Activated CD4-positive, alpha-beta T cell treated with anti-CD3 and anti-CD28 coated beads, Interleukin-2, amount 10 ng/mL, durations not matched to agents 24 days and 14 days (primary cell): Measurements from ENCODE around the gene HPDL. TPM values are rescaled to one million over a fixed set of nuclear protein-coding genes. Genes with fewer than 3 reads are reported as not detected.
"Not testable (repeated sequence)": the region's sequence is repeated elsewhere in the genome, so short reads cannot be mapped to it uniquely, and the experiment has no call there.

Source experiments
- DNase-seq: peaks from one replicate; pipeline ENCODE4 v3.0.0; 2022
- H3K27ac Mint-ChIP-seq: one replicate; pipeline ENCODE4 v1.8.0; 2022; ENCODE audit warnings: mild to moderate bottlenecking, mixed read lengths
- H3K27me3 Mint-ChIP-seq: one replicate; pipeline ENCODE4 v1.8.0; 2022; ENCODE audit warnings: mixed read lengths
- H3K36me3 Mint-ChIP-seq: one replicate; pipeline ENCODE4 v1.8.0; 2022; ENCODE audit warnings: low read depth, mild to moderate bottlenecking, mixed read lengths
- H3K4me1 Mint-ChIP-seq: one replicate; pipeline ENCODE4 v1.8.0; 2021; ENCODE audit warnings: mixed read lengths
- H3K4me3 Mint-ChIP-seq: one replicate; pipeline ENCODE4 v1.8.0; 2022; ENCODE audit warnings: mild to moderate bottlenecking, moderate library complexity, mixed read lengths
- H3K9me3 Mint-ChIP-seq: one replicate; pipeline ENCODE4 v1.8.0; 2021; ENCODE audit warnings: mixed read lengths
- intact Hi-C: fragments of 100-400 bp; cut with micrococcal nuclease; formaldehyde crosslinking; loops from one replicate; pipeline ENCODE4 v1.15.1; 2023
- total RNA-seq: library from RNA; stranded (reverse); gene quantifications from 2 replicates; pipeline ENCODE4 v1.2.3, GENCODE V29; 2022

Gene HPDL
- total RNA-seq = 39.6 and 39.8 TPM in 2 replicates

DNA sequence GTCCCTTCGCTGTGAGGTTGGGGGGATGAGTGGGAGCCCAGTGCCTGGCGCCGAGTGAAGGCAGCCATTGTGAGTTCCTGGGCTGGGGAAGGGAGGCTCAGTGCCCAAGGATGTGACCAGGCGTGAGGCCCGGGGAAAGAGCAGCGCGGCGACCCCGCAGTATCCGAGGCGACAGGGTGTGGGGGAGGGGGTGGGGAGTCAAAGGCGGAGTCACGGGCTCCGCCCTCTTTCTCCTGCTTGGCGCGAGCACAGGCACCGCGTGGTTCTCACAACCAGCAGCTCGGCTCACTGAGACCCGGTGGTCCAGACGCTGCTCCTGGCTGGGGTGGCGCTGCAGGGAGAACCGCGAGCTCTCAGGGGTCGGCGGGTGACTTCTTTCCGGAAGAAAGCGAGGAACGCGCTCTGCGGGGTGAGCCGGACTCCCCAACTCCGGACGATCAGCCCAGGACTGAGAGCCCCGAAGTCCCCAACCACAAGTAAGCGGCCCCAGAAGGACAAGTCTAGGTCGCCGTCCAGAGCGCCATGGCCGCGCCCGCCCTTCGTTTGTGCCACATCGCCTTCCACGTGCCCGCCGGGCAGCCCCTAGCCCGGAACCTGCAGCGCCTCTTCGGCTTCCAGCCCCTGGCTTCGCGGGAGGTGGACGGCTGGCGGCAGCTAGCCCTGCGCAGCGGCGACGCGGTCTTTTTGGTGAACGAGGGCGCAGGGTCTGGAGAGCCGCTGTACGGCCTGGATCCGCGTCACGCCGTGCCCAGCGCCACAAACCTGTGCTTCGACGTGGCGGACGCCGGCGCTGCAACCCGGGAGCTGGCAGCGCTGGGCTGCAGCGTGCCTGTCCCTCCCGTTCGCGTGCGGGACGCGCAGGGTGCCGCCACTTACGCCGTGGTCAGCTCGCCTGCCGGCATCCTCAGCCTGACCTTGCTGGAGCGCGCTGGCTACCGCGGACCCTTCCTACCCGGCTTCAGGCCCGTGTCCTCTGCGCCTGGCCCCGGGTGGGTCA is at the start of gene HPDL:
Gene HPDL (plus strand): TSS at position 269 of the 997 bp plus-strand sequence. CDS start 254 bp downstream, at position 523.
- DNase-seq = peak; percentile 86
- H3K4me3 Mint-ChIP-seq = peak within 1 kb of the TSS; percentile 86
- intact Hi-C loops = loop anchor here (1.0 to 2.0 kb wide), 3 partner anchors 7 to 22 kb away; partner anchors contain the start of genes MUTYH and TOE1
- H3K27ac Mint-ChIP-seq = peak within 1 kb of the TSS; percentile 79
- no peaks in the 10 kb centered on the region for H3K27me3 Mint-ChIP-seq
- no peaks in the 10 kb centered on the region for H3K9me3 Mint-ChIP-seq
- peaks cover 21% of the 10 kb centered on the region for H3K36me3 Mint-ChIP-seq
- peaks cover 23% of the 10 kb centered on the region for H3K4me1 Mint-ChIP-seq

DNA sequence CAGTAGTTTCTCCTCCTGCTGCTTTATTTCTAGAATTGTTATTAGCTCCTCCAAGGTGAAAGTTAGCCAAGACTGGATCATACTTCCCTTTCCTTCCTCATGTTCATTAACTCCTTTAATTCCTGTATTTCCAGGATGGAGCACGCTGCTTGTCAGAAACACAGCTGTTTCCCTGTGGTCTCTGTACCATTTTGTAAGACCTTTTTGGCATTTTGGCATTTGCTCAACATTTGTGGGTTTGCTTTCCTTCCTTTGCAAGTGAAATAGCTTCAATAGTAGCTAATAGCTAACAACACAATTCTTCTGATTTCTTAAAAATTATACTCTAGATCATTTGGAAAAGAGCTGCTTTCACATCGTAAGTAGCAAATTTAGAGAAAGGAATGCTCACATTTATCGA is 44.3 kb upstream of the HPDL start:
- no peak overlapping the region for H3K4me3 Mint-ChIP-seq
- H3K9me3 Mint-ChIP-seq = peaks cover 4% of the 10 kb centered on the region
- no peaks in the 10 kb centered on the region for H3K36me3 Mint-ChIP-seq
- intact Hi-C loops = no loop called here
- no peak for DNase-seq
- H3K4me1 Mint-ChIP-seq = no peaks in the 10 kb centered on the region
- peaks cover 16% of the 10 kb centered on the region for H3K27me3 Mint-ChIP-seq
- H3K27ac Mint-ChIP-seq = no peak overlapping the region

DNA sequence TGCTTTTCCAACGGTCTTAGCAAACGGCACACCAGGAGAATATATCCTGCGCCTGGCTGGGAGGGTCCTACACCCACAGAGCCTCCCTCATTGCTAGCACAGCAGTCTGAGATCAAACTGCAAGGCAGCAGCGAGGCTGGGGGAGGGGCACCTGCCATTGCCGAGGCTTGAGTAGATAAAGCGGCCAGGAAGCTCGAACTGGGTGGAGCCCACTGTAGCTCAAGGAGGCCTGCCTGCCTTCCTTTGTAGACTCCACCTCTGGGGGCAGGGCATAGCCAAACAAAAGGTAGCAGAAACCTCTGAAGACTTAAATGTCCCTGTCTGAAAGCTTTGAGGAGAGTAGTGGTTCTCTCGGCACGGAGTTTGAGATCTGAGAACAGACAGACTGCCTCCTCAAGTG is 41.8 kb upstream of the HPDL start:
- H3K27ac Mint-ChIP-seq, H3K9me3 Mint-ChIP-seq, H3K4me3 Mint-ChIP-seq, DNase-seq, H3K4me1 Mint-ChIP-seq, H3K36me3 Mint-ChIP-seq, intact Hi-C loops: not testable (repeated sequence)
- H3K27me3 Mint-ChIP-seq = peaks cover 11% of the 10 kb centered on the region

DNA sequence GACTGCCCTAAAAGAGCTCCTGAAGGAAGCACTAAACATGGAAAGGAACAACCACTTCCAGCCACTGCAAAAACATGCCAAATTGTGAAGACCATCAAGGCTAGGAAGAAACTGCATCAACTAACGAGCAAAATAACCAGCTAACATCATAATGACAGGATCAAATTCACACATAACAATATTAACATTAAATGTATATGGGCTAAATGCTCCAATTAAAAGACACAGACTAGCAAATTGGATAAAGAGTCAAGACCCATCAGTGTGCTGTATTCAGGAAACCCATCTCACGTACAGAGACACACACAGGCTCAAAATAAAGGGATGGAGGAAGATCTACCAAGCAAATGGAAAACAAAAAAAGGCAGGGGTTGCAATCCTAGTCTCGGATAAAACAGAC is 40.2 kb upstream of the HPDL start:
- H3K27ac Mint-ChIP-seq, DNase-seq, H3K4me3 Mint-ChIP-seq, H3K36me3 Mint-ChIP-seq, intact Hi-C loops, H3K4me1 Mint-ChIP-seq, H3K9me3 Mint-ChIP-seq: not testable (repeated sequence)
- peaks cover 11% of the 10 kb centered on the region for H3K27me3 Mint-ChIP-seq

DNA sequence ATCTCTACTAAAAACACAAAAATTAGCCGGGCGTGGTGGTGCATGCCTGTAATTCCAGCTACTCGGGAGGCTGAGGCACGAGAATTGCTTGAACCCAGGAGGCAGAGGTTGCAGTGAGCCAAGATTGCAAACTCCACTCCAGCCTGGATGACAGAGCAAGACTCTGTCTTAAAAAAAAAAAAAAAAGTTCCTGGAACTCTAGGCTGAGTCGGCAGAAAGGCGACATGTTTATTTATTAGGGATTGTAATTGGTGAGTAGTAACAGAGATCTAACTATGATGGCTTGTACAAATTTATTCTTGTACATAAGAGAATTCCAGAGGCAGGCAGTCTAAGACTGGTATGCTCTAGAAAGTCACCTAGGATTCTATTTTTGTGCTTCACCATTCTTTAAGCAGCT is 35.7 kb upstream of the HPDL start:
- DNase-seq, H3K27me3 Mint-ChIP-seq, intact Hi-C loops, H3K4me1 Mint-ChIP-seq, H3K36me3 Mint-ChIP-seq, H3K9me3 Mint-ChIP-seq, H3K27ac Mint-ChIP-seq, H3K4me3 Mint-ChIP-seq: not testable (repeated sequence)

DNA sequence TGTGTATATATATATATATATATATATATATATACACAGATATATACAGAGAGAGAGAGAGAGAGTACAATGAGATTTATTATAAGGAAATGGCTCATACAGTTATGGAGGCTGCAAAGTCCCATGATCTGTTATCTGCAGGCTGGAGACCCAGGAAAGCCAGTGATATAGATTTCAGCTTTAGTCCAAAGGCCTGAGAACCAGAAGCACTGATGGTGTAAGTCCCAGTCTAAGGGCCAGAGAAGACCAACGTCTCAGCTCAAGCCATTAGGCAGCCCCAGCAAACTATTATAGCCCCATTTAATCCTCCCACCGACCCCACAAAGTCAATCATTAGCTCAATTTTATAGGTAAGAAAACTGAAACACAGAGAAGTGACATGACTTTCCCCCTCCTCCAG is 35.0 kb upstream of the HPDL start:
- Mint-ChIP-seq H3K27ac (no peak overlapping the region), H3K36me3 (no peaks in the 10 kb centered on the region), H3K27me3 (peaks cover 6% of the 10 kb centered on the region), H3K4me3 (no peak overlapping the region), H3K9me3 (no peaks in the 10 kb centered on the region), H3K4me1 (no peaks in the 10 kb centered on the region)
- no peak for DNase-seq
- intact Hi-C loops = no loop called here

DNA sequence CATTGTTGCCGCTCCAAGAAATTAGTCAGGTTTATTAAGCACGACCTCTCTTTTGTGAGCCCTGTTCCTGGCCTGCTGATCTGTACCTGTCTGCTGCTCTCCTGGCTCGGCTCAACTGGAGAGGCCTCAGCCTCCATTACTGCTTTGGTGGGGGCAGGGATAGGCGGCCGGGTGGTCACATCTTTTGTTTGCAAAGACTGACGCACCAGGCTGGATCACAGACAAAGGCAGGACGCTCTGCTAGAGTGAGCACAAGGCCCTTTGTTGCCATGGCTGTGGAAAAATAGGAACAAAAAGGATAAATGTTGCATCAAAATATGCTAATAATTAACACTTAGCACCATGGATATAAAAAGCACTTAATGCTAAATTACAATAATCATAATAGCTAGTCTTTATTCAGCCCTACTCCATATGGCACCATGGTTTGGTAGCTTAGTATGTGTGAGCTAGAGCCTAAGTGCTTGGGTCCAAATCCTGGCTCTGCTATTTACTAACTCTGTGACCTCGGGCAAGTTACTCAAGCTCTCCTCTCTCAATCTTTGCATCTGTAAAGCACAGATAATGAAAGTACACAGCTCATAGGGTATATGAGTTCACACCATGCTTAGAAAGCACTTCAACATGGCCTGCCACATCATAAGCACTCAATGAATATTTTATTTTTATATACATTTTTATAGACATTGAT is 28.9 kb upstream of the HPDL start:
- Mint-ChIP-seq H3K9me3 (no peaks in the 10 kb centered on the region), H3K36me3 (no peaks in the 10 kb centered on the region), H3K4me1 (peaks cover 9% of the 10 kb centered on the region), H3K4me3 (no peak overlapping the region), H3K27me3 (no peaks in the 10 kb centered on the region), H3K27ac (no peak overlapping the region)
- no peak for DNase-seq
- intact Hi-C loops = no loop called here

DNA sequence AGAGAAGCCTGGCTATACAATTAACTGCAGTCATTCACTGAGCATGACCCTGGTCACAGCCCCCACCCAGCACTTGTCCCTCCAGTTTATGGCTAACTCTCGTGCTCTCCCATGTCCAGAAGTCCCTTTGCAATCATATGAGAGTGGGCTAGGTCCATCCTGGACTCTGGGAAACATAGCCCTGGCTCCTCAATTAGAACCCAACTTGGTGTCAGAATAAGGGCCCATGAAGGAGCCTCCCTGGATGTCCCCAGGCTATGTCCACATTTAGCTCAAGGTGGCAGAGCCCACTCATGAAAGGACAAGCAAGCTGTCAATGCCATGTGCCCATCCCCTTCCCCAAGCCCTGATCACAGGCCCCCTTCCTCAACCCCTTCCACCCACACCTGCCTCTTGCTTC is 27.4 kb upstream of the HPDL start:
- DNase-seq = no peak
- Mint-ChIP-seq H3K4me3 (no peak overlapping the region), H3K27me3 (no peaks in the 10 kb centered on the region), H3K36me3 (no peaks in the 10 kb centered on the region), H3K4me1 (peaks cover 15% of the 10 kb centered on the region), H3K27ac (no peak overlapping the region), H3K9me3 (no peaks in the 10 kb centered on the region)
- intact Hi-C loops = no loop called here

DNA sequence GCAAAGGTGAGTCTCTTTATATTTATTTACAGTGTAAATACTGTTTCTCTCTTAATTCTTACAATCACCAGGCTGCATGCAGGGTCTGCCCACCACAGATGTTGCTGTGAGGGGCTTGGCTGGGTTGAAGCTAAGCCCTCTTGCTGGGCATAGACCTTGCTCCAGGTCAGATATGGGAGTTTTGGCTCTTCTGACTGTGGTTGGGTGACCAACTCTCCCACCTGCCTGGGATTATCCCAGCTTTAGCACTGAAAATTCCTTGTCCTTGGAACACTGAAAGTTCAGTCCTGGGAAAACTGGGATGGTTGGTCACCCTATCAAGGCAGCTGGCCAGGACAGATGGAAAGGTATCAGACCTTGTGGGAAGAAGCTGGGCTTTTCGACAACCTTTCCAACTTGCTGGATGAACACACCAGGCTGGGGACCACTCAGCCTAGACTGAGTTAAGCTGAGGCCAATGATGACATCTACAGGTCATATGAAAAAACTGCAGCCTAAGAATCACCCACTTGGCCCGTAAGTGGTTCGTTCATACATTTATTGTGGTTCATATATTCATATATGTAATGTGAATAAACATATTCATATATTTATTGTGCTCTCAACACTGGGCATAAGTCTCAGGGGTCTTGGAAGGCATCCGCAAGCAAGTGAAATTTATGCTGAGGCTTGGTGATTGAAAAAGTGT is 26.6 kb upstream of the HPDL start:
- Mint-ChIP-seq H3K27ac (no peak overlapping the region), H3K36me3 (no peaks in the 10 kb centered on the region), H3K4me1 (peaks cover 22% of the 10 kb centered on the region), H3K4me3 (no peak overlapping the region), H3K27me3 (no peaks in the 10 kb centered on the region), H3K9me3 (no peaks in the 10 kb centered on the region)
- peak; percentile 80 for DNase-seq
- intact Hi-C loops = loop anchor here (1.0 to 5.0 kb wide), 5 partner anchors 282 to 498 kb away; partner anchors contain the start of genes NASP and PLK3

DNA sequence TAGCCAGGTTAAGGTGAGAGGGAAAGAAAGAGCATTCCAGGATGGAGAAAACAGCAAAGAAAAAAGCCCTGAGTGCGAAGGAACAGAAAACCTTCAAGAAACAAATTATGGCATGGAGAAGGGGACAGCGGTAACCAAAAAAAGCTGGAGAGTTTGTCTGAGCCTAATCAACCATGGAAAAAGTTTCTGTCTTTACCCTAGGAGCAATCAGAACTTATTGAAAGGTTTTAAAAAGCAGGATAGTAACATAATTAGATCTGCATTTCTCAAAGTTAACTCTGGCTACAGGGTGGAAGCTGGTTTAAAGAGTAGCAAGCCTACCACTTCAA is 26.1 kb upstream of the HPDL start:
- H3K36me3 Mint-ChIP-seq = no peaks in the 10 kb centered on the region
- H3K27me3 Mint-ChIP-seq = no peaks in the 10 kb centered on the region
- peaks cover 26% of the 10 kb centered on the region for H3K4me1 Mint-ChIP-seq
- H3K27ac Mint-ChIP-seq = no peak overlapping the region
- no peak overlapping the region for H3K4me3 Mint-ChIP-seq
- DNase-seq = no peak
- H3K9me3 Mint-ChIP-seq = no peaks in the 10 kb centered on the region
- intact Hi-C loops = loop anchor here (1.0 to 5.0 kb wide), 5 partner anchors 282 to 498 kb away; partner anchors contain the start of genes NASP and PLK3

DNA sequence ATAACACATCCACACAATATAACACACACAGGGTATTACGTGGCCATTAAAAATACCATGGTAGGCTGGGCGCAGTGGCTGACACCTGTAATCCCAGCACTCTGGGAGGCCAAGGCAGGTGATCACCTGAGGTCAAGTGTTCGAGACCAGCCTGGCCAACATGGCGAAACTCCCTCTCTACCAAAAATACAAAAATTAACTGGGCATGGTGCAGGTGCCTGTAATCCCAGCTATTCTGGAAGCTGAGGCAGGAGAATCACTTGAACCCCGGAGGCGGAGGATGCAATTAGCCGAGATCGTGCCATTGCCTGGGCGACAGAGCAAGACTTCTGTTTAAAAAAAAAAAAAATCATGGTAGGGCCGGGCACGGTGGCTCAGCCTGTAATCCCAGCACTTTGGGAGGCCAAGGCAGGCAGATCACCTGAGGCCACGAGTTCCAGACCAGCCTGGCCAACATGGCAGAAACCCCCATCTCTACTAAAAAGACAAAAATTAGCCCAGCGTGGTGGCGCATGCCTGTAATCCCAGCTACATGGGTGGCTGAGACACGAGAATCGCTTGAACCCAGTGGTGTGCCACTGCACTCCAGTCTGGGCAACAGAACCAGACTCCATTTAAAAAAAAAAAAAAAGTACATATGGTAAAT is 24.1 kb upstream of the HPDL start:
- intact Hi-C loops = loop anchor here (1.0 to 5.0 kb wide), 10 partner anchors 38 to 572 kb away; partner anchors contain the start of genes CCDC163, EIF2B3, MMACHC and MUTYH
- H3K4me1 Mint-ChIP-seq = peaks cover 39% of the 10 kb centered on the region
- DNase-seq = peak; percentile 54
- no peaks in the 10 kb centered on the region for H3K9me3 Mint-ChIP-seq
- H3K4me3 Mint-ChIP-seq = peak overlapping the region; percentile 96
- no peaks in the 10 kb centered on the region for H3K36me3 Mint-ChIP-seq
- no peaks in the 10 kb centered on the region for H3K27me3 Mint-ChIP-seq
- peak overlapping the region; percentile 63 for H3K27ac Mint-ChIP-seq

DNA sequence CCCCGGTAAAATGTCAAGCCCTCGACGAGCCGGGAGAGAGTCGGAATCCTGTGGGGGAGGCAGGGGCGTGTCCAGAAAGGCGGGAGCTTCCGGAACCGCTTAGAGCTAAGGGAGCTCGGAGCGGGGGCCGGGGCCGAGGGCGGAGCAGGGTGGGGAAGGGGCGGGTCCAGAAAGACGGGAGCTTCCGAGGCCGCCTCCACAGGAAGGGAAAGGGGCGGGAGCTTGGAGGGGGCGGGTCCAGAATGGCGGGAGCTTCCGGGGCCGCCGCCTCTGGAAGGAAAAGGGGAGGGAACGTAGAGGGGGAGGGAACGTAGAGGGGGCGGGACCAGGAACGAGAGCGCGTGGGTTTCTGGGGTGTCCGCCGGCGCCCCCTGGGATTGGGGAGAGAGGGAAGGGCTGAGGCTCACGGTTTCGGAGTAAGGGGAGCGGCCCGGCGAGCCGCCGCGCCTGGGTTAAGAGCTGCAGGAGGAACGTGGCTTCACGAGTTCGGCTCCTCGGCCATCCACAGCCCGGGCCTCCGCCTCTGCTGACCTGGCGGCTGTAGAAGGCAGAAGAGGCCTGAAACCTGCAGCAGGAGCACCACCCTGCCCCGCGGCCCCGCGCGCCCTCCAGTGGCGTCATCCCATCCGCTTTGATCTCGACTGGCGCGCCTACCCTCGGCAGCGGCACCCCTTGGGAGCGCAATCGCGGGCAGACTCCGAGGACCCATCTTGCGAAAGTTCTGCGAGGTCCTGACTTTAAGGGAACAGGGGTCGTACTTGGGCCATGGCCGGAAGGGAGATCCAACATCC is 23.0 kb upstream of the HPDL start:
- no peaks in the 10 kb centered on the region for H3K27me3 Mint-ChIP-seq
- H3K4me1 Mint-ChIP-seq = peaks cover 39% of the 10 kb centered on the region
- H3K9me3 Mint-ChIP-seq = no peaks in the 10 kb centered on the region
- peak overlapping the region; percentile 96 for H3K4me3 Mint-ChIP-seq
- H3K36me3 Mint-ChIP-seq = no peaks in the 10 kb centered on the region
- H3K27ac Mint-ChIP-seq = peak overlapping the region; percentile 97
- intact Hi-C loops = loop anchor here (1.0 to 5.0 kb wide), 11 partner anchors 23 to 573 kb away; partner anchors contain the start of genes CCDC163, EIF2B3, HPDL and MMACHC
- DNase-seq = peak; percentile 97
